ENCODE data around the gene TYMP. TPM values are rescaled to one million over a fixed set of nuclear protein-coding genes. Genes with fewer than 3 reads are reported as not detected.
A peak's percentile ranks its signal among the peaks of the same experiment; 100 is the strongest.

TYMP gene
- total and polyA plus RNA-seq, 10 of the 15 experiments (the other 5 are each of a cell fraction or from before 2014, with no cell fraction given): 0.42 to 57.8 (median 24.6) TPM

DNA sequence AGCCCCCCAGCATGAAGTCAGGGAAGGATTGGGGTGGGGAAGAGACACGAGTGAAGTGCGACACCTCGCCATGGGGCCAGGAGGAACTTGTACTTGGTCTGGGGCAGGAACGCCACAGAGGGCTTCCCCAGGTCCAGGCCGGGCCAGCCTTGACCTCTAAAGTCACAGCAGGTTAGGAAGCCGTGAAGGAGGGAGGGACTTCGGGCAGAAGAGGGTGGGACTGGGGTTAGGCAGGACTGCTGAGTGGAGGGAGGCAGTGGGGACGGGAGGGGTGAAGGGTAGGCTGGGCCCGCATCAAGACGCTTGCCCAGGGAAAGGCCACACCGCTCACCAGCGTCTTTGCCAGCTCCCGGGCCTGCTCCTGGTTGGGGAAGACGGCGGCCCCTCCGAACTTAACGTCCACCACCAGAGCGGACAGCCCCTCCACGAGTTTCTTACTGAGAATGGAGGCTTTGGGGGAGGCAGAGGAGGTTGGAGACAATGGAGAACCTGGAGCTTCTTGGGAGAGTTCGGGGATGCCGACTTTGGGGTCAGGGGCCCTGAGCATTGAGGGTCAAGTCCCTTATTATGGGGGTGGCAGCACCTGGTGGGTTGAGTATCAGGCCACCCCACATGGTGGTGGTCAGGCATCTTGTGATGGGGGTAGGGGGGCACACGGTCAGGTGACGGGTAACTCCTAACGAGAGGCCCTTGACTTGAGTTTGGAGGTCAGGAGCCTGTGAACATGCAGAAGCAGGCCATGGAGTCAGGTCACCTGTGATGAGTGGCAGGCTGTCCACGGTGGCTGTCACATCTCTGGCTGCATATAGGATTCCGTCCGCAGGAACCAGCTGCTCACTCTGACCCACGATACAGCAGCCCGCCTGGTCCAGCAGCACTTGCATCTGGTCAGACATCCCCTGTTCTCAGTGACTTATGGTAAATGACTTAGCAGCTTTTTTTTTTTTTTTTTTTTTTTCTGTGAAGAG, 2.7 kb downstream of the TYMP start (continued):
- TF ChIP-seq, protein P1, sequence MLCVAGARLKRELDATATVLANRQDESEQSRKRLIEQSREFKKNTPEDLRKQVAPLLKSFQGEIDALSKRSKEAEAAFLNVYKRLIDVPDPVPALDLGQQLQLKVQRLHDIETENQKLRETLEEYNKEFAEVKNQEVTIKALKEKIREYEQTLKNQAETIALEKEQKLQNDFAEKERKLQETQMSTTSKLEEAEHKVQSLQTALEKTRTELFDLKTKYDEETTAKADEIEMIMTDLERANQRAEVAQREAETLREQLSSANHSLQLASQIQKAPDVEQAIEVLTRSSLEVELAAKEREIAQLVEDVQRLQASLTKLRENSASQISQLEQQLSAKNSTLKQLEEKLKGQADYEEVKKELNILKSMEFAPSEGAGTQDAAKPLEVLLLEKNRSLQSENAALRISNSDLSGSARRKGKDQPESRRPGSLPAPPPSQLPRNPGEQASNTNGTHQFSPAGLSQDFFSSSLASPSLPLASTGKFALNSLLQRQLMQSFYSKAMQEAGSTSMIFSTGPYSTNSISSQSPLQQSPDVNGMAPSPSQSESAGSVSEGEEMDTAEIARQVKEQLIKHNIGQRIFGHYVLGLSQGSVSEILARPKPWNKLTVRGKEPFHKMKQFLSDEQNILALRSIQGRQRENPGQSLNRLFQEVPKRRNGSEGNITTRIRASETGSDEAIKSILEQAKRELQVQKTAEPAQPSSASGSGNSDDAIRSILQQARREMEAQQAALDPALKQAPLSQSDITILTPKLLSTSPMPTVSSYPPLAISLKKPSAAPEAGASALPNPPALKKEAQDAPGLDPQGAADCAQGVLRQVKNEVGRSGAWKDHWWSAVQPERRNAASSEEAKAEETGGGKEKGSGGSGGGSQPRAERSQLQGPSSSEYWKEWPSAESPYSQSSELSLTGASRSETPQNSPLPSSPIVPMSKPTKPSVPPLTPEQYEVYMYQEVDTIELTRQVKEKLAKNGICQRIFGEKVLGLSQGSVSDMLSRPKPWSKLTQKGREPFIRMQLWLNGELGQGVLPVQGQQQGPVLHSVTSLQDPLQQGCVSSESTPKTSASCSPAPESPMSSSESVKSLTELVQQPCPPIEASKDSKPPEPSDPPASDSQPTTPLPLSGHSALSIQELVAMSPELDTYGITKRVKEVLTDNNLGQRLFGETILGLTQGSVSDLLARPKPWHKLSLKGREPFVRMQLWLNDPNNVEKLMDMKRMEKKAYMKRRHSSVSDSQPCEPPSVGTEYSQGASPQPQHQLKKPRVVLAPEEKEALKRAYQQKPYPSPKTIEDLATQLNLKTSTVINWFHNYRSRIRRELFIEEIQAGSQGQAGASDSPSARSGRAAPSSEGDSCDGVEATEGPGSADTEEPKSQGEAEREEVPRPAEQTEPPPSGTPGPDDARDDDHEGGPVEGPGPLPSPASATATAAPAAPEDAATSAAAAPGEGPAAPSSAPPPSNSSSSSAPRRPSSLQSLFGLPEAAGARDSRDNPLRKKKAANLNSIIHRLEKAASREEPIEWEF (IDR thresholded peaks at IDR 0.05; ENCODE audit: insufficient replicate concordance, low read depth, low read length): no peak
- TF ChIP-seq EED (IDR thresholded peaks at IDR 0.05; ENCODE audit: low read depth) (no peak; the same call in 1 of the 2 replicates), POLR2AphosphoS5 (IDR thresholded peaks at IDR 0.05; ENCODE audit: low read length) (peak; percentile 81), SIN3A (IDR thresholded peaks at IDR 0.05; ENCODE audit: low read depth, low read length) (no peak), HDGF (IDR thresholded peaks at IDR 0.05) (peak; percentile 96), MTA2 (IDR thresholded peaks at IDR 0.05; ENCODE audit: low read depth) (peak; percentile 18; the same call in 1 of the 2 replicates), TBL1XR1 (IDR thresholded peaks at IDR 0.05; ENCODE audit: low read depth, low read length) (no peak), NR2F1 (conservative IDR thresholded peaks at IDR 0.05) (peak; percentile 5), POU2F2 (IDR thresholded peaks at IDR 0.05; ENCODE audit: borderline replicate concordance, low read depth, low read length) (no peak), HDAC6 (IDR thresholded peaks at IDR 0.05; ENCODE audit: unreplicated experiment) (peak; percentile 8), SPI1 (IDR thresholded peaks at IDR 0.05; ENCODE audit: borderline replicate concordance, insufficient read depth, low read depth, low read length) (0 out of 2 replicates have a peak, but pooled peaks have one; percentile 0), ZNF622 (IDR thresholded peaks at IDR 0.05) (no peak), LARP7 (IDR thresholded peaks at IDR 0.05) (no peak; the same call in 1 of the 2 replicates), SIX5 (IDR thresholded peaks at IDR 0.05; ENCODE audit: low read depth, low read length, severe bottlenecking) (no peak)
- TF ChIP-seq, protein P2, sequence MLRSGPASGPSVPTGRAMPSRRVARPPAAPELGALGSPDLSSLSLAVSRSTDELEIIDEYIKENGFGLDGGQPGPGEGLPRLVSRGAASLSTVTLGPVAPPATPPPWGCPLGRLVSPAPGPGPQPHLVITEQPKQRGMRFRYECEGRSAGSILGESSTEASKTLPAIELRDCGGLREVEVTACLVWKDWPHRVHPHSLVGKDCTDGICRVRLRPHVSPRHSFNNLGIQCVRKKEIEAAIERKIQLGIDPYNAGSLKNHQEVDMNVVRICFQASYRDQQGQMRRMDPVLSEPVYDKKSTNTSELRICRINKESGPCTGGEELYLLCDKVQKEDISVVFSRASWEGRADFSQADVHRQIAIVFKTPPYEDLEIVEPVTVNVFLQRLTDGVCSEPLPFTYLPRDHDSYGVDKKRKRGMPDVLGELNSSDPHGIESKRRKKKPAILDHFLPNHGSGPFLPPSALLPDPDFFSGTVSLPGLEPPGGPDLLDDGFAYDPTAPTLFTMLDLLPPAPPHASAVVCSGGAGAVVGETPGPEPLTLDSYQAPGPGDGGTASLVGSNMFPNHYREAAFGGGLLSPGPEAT (IDR thresholded peaks at IDR 0.05; ENCODE audit: low read depth): no peak
- TF ChIP-seq, protein P3, sequence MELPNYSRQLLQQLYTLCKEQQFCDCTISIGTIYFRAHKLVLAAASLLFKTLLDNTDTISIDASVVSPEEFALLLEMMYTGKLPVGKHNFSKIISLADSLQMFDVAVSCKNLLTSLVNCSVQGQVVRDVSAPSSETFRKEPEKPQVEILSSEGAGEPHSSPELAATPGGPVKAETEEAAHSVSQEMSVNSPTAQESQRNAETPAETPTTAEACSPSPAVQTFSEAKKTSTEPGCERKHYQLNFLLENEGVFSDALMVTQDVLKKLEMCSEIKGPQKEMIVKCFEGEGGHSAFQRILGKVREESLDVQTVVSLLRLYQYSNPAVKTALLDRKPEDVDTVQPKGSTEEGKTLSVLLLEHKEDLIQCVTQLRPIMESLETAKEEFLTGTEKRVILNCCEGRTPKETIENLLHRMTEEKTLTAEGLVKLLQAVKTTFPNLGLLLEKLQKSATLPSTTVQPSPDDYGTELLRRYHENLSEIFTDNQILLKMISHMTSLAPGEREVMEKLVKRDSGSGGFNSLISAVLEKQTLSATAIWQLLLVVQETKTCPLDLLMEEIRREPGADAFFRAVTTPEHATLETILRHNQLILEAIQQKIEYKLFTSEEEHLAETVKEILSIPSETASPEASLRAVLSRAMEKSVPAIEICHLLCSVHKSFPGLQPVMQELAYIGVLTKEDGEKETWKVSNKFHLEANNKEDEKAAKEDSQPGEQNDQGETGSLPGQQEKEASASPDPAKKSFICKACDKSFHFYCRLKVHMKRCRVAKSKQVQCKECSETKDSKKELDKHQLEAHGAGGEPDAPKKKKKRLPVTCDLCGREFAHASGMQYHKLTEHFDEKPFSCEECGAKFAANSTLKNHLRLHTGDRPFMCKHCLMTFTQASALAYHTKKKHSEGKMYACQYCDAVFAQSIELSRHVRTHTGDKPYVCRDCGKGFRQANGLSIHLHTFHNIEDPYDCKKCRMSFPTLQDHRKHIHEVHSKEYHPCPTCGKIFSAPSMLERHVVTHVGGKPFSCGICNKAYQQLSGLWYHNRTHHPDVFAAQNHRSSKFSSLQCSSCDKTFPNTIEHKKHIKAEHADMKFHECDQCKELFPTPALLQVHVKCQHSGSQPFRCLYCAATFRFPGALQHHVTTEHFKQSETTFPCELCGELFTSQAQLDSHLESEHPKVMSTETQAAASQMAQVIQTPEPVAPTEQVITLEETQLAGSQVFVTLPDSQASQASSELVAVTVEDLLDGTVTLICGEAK (IDR thresholded peaks at IDR 0.05; ENCODE audit: borderline replicate concordance): no peak
- TF ChIP-seq, protein P4, sequence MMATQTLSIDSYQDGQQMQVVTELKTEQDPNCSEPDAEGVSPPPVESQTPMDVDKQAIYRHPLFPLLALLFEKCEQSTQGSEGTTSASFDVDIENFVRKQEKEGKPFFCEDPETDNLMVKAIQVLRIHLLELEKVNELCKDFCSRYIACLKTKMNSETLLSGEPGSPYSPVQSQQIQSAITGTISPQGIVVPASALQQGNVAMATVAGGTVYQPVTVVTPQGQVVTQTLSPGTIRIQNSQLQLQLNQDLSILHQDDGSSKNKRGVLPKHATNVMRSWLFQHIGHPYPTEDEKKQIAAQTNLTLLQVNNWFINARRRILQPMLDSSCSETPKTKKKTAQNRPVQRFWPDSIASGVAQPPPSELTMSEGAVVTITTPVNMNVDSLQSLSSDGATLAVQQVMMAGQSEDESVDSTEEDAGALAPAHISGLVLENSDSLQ (IDR thresholded peaks at IDR 0.05): peak; percentile 37; the same call in 1 of the 2 replicates
